NT2/D1 (cell line): Measurements from ENCODE around the gene CCL24.
"Not testable (repeated sequence)": the region's sequence is repeated elsewhere in the genome, so short reads cannot be mapped to it uniquely, and the experiment has no call there.

ENCODE experiments used
- DNase-seq: peaks from one replicate; pipeline ENCODE4 v3.0.0-alpha.2; 2011; ENCODE audit warnings: low read depth, low spot score
- H3K27me3 ChIP-seq: 2 replicates; pipeline ENCODE4 v1.6.0; 2011; ENCODE audit warnings: mild to moderate bottlenecking; ENCODE audit not compliant: insufficient read length, insufficient read depth
- H3K36me3 ChIP-seq: 2 replicates; pipeline ENCODE4 v1.6.1; 2011; ENCODE audit warnings: mild to moderate bottlenecking, low read length, mixed read lengths; ENCODE audit not compliant: insufficient read depth, insufficient read length
- H3K4me1 ChIP-seq: 2 replicates; pipeline ENCODE4 v1.5.1; 2011; ENCODE audit not compliant: insufficient read depth, insufficient read length
- H3K4me3 ChIP-seq: 2 replicates; pipeline ENCODE4 v1.5.1; 2011; ENCODE audit warnings: low read depth; ENCODE audit not compliant: insufficient read length
- H3K9ac ChIP-seq: 2 replicates; pipeline ENCODE4 v1.6.0; 2011; ENCODE audit warnings: low read depth; ENCODE audit not compliant: insufficient read length
- H3K9me3 ChIP-seq: 2 replicates; pipeline ENCODE4 v1.5.1; 2011; ENCODE audit warnings: mild to moderate bottlenecking, low read length; ENCODE audit not compliant: insufficient read depth
- SUZ12 ChIP-seq: IDR thresholded peaks from 2 replicates; pipeline ENCODE4 v1.6.1; 2011; ENCODE audit not compliant: insufficient read length, insufficient read depth; ENCODE audit errors: extremely low read depth
- YY1 ChIP-seq: IDR thresholded peaks from 2 replicates; pipeline ENCODE4 v1.6.1; 2011; ENCODE audit not compliant: insufficient read length, insufficient read depth
- ZNF274 ChIP-seq: IDR thresholded peaks from 2 replicates; pipeline ENCODE4 v1.6.1; 2011; ENCODE audit warnings: mild to moderate bottlenecking, low read depth, low read length

CCL24 gene

GRCh38 chr7:75836798-75837197 is 23.2 kb upstream of the CCL24 start:
- H3K9me3 ChIP-seq = no peaks in the 10 kb centered on the region
- no peak overlapping the region for H3K4me3 ChIP-seq
- H3K9ac ChIP-seq = no peak overlapping the region
- DNase-seq = no peak
- no peaks in the 10 kb centered on the region for H3K4me1 ChIP-seq
- no peak for TF ChIP-seq SUZ12
- no peak for TF ChIP-seq YY1
- TF ChIP-seq ZNF274 = no peak
- H3K27me3 ChIP-seq = peaks cover 2% of the 10 kb centered on the region
- no peaks in the 10 kb centered on the region for H3K36me3 ChIP-seq

DNA sequence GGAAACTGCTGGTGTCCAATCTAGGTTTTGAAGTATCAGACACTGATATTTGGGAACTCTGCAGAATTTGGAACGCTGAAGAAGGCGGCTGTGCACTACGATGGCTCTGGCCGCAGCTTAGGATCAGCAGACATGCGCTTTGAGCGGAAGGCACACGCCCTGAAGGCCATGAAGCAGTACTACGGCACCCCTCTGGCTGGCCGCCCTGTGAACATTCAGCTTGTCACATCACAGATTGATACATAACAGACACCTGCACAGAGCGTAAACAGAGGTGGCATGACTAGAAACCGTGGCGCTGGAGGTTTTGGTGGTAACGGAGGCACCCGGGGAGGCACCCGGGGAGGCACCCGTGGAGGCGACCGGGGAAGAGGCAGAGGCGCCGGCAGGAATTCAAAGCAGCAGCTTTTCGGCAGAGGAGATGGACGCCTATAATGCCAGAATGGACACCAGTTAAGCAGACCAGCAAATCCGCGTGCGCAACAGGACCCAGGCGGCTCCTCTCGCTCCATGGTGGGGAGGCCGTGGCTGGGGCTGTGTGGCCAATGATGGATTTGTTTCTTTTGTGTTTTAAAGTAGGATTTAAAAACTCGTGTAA is 22.2 kb upstream of the CCL24 start:
- Histone ChIP-seq H3K36me3 (no peaks in the 10 kb centered on the region), H3K4me1 (peaks cover under 1% of the 10 kb centered on the region), H3K4me3 (no peak overlapping the region), H3K9me3 (no peaks in the 10 kb centered on the region), H3K27me3 (peaks cover 2% of the 10 kb centered on the region), H3K9ac (no peak overlapping the region)
- no peak for DNase-seq
- no peak for TF ChIP-seq YY1
- no peak for TF ChIP-seq SUZ12
- no peak for TF ChIP-seq ZNF274

- DNase-seq, H3K9me3 ChIP-seq, H3K27me3 ChIP-seq, H3K36me3 ChIP-seq, H3K9ac ChIP-seq, H3K4me1 ChIP-seq, H3K4me3 ChIP-seq: not testable (repeated sequence)
Observed at GRCh38 chr7:75833662-75834061, 20.1 kb upstream of the CCL24 start.

GRCh38 chr7:75830978-75831377 is 17.4 kb upstream of the CCL24 start:
- Histone ChIP-seq H3K9me3 (no peaks in the 10 kb centered on the region), H3K4me3 (no peak overlapping the region), H3K27me3 (peaks cover 11% of the 10 kb centered on the region), H3K4me1 (peaks cover 2% of the 10 kb centered on the region), H3K36me3 (no peaks in the 10 kb centered on the region), H3K9ac (no peak overlapping the region)
- TF ChIP-seq YY1 (no peak), SUZ12 (no peak), ZNF274 (no peak)
- no peak for DNase-seq

GRCh38 chr7:75829656-75830055 is 16.1 kb upstream of the CCL24 start:
- not testable (repeated sequence) for H3K36me3 ChIP-seq, H3K9ac ChIP-seq, H3K9me3 ChIP-seq, H3K4me3 ChIP-seq, H3K4me1 ChIP-seq
- DNase-seq = peak; percentile 15
- H3K27me3 ChIP-seq = peaks cover 11% of the 10 kb centered on the region

DNA sequence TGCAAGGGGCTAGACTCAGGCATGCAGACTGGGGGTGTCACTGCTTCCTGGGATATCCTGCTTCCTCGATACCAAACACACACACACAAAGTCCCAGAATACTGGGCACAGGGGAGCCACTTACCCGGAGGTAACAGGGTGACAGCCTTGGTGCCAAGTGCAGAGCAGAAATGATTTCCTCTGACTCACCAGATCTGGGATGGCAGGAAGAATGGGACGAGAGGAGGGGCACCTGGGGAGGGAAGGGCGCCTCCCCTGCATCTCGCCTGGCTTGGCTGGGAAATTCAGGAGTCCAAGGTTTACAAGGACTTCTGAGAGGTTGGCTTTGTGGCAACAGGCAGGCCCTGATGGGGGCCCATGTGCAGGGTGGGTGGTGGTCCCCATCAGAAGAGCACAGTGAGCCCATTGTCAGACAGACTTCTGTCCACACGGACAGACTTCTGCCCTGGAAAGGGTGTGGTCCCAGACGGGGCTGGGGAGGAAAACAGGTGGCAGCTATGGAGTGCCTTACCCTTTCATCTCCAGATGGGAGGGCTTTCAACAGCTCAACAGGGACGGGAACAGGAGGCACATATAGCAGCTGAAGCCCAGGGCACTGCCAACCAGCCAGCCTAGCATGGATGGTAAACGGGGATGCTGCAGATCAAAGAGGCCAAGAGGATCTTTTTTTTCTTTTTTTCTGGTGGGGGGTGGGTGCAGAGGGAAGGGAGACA is 9.7 kb upstream of the CCL24 start:
- Histone ChIP-seq H3K9me3 (no peaks in the 10 kb centered on the region), H3K4me3 (no peak overlapping the region), H3K36me3 (no peaks in the 10 kb centered on the region), H3K4me1 (no peaks in the 10 kb centered on the region), H3K9ac (no peak overlapping the region), H3K27me3 (peaks cover 10% of the 10 kb centered on the region)
- no peak for DNase-seq
- no peak for TF ChIP-seq YY1
- no peak for TF ChIP-seq SUZ12
- TF ChIP-seq ZNF274 = no peak

DNA sequence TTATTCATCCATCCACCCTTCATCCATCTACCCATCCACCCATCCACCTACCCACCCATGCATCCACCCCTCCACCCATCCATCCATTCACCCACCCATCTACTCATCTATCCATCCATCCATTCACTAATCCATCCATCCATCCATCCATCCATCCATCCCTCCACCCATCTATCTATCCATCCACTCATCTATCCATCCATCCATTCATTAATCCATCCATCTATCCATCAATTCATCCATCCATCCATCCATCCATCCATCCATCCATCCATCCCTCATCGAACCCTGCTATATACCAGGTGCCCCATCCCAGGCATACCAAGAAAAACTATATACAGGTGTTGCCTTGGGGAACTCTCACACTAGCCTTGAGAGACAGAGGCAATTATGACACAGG is 7.1 kb upstream of the CCL24 start:
- no peak for DNase-seq
- peaks cover 4% of the 10 kb centered on the region for H3K27me3 ChIP-seq
- TF ChIP-seq YY1 (no peak), SUZ12 (no peak), ZNF274 (no peak)

More for the DNA sequence above, 7.1 kb upstream of the CCL24 start:
- no peak overlapping the region for H3K9ac ChIP-seq
- H3K4me1 ChIP-seq = no peaks in the 10 kb centered on the region
- no peaks in the 10 kb centered on the region for H3K9me3 ChIP-seq
- no peaks in the 10 kb centered on the region for H3K36me3 ChIP-seq
- no peak overlapping the region for H3K4me3 ChIP-seq
